ENCODE data around the gene DNPEP.

The DNPEP gene

GRCh38 chr2:219419331-219420197 is 31.9 kb upstream of the DNPEP start:
- TF ChIP-seq, protein P1, sequence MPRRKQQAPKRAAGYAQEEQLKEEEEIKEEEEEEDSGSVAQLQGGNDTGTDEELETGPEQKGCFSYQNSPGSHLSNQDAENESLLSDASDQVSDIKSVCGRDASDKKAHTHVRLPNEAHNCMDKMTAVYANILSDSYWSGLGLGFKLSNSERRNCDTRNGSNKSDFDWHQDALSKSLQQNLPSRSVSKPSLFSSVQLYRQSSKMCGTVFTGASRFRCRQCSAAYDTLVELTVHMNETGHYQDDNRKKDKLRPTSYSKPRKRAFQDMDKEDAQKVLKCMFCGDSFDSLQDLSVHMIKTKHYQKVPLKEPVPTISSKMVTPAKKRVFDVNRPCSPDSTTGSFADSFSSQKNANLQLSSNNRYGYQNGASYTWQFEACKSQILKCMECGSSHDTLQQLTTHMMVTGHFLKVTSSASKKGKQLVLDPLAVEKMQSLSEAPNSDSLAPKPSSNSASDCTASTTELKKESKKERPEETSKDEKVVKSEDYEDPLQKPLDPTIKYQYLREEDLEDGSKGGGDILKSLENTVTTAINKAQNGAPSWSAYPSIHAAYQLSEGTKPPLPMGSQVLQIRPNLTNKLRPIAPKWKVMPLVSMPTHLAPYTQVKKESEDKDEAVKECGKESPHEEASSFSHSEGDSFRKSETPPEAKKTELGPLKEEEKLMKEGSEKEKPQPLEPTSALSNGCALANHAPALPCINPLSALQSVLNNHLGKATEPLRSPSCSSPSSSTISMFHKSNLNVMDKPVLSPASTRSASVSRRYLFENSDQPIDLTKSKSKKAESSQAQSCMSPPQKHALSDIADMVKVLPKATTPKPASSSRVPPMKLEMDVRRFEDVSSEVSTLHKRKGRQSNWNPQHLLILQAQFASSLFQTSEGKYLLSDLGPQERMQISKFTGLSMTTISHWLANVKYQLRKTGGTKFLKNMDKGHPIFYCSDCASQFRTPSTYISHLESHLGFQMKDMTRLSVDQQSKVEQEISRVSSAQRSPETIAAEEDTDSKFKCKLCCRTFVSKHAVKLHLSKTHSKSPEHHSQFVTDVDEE (CRISPR knock-in tag; IDR thresholded peaks at IDR 0.05), result no peak
- TF ChIP-seq TCF4 (CRISPR knock-in tag; IDR thresholded peaks at IDR 0.05; ENCODE audit: borderline replicate concordance), result no peak
- no peak for TF ChIP-seq ZNF565 (CRISPR knock-in tag; conservative IDR thresholded peaks at IDR 0.05; ENCODE audit: low read depth)
- TF ChIP-seq POU6F1 (CRISPR knock-in tag; IDR thresholded peaks at IDR 0.05; ENCODE audit: borderline replicate concordance, low read depth), result no peak
- TF ChIP-seq CSDC2 (CRISPR knock-in tag; IDR thresholded peaks at IDR 0.05), result no peak
- no peak for TF ChIP-seq TOX (CRISPR knock-in tag; IDR thresholded peaks at IDR 0.05; ENCODE audit: borderline replicate concordance)
- no peak for TF ChIP-seq ZFP30 (CRISPR knock-in tag; IDR thresholded peaks at IDR 0.05)
- no peak for TF ChIP-seq RARB (CRISPR knock-in tag; IDR thresholded peaks at IDR 0.05)
- no peak for TF ChIP-seq PPARA (CRISPR knock-in tag; IDR thresholded peaks at IDR 0.05; ENCODE audit: borderline replicate concordance)
- no peak for TF ChIP-seq ZNF8 (CRISPR knock-in tag; IDR thresholded peaks at IDR 0.05)
- TF ChIP-seq SNAI2 (CRISPR knock-in tag; IDR thresholded peaks at IDR 0.05), result no peak
- TF ChIP-seq, protein P2, sequence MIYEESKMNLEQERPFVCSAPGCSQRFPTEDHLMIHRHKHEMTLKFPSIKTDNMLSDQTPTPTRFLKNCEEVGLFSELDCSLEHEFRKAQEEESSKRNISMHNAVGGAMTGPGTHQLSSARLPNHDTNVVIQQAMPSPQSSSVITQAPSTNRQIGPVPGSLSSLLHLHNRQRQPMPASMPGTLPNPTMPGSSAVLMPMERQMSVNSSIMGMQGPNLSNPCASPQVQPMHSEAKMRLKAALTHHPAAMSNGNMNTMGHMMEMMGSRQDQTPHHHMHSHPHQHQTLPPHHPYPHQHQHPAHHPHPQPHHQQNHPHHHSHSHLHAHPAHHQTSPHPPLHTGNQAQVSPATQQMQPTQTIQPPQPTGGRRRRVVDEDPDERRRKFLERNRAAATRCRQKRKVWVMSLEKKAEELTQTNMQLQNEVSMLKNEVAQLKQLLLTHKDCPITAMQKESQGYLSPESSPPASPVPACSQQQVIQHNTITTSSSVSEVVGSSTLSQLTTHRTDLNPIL (CRISPR knock-in tag; IDR thresholded peaks at IDR 0.05; ENCODE audit: low read depth), result no peak
- TF ChIP-seq ZFP3 (CRISPR knock-in tag; IDR thresholded peaks at IDR 0.05), result no peak
- no peak for TF ChIP-seq ISL1 (CRISPR knock-in tag; IDR thresholded peaks at IDR 0.05)
- TF ChIP-seq, protein P3, sequence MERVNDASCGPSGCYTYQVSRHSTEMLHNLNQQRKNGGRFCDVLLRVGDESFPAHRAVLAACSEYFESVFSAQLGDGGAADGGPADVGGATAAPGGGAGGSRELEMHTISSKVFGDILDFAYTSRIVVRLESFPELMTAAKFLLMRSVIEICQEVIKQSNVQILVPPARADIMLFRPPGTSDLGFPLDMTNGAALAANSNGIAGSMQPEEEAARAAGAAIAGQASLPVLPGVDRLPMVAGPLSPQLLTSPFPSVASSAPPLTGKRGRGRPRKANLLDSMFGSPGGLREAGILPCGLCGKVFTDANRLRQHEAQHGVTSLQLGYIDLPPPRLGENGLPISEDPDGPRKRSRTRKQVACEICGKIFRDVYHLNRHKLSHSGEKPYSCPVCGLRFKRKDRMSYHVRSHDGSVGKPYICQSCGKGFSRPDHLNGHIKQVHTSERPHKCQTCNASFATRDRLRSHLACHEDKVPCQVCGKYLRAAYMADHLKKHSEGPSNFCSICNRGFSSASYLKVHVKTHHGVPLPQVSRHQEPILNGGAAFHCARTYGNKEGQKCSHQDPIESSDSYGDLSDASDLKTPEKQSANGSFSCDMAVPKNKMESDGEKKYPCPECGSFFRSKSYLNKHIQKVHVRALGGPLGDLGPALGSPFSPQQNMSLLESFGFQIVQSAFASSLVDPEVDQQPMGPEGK (CRISPR knock-in tag; IDR thresholded peaks at IDR 0.05; ENCODE audit: borderline replicate concordance), result no peak
- TF ChIP-seq ZC3H10 (CRISPR knock-in tag; IDR thresholded peaks at IDR 0.05), result no peak
- TF ChIP-seq, protein P4, sequence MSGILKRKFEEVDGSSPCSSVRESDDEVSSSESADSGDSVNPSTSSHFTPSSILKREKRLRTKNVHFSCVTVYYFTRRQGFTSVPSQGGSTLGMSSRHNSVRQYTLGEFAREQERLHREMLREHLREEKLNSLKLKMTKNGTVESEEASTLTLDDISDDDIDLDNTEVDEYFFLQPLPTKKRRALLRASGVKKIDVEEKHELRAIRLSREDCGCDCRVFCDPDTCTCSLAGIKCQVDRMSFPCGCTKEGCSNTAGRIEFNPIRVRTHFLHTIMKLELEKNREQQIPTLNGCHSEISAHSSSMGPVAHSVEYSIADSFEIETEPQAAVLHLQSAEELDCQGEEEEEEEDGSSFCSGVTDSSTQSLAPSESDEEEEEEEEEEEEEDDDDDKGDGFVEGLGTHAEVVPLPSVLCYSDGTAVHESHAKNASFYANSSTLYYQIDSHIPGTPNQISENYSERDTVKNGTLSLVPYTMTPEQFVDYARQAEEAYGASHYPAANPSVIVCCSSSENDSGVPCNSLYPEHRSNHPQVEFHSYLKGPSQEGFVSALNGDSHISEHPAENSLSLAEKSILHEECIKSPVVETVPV (CRISPR knock-in tag; IDR thresholded peaks at IDR 0.05), result no peak
- no peak for TF ChIP-seq OSR1 (CRISPR knock-in tag; IDR thresholded peaks at IDR 0.05)
- TF ChIP-seq GLIS3 (CRISPR knock-in tag; IDR thresholded peaks at IDR 0.05), result no peak
- no peak for ATAC-seq

DNA sequence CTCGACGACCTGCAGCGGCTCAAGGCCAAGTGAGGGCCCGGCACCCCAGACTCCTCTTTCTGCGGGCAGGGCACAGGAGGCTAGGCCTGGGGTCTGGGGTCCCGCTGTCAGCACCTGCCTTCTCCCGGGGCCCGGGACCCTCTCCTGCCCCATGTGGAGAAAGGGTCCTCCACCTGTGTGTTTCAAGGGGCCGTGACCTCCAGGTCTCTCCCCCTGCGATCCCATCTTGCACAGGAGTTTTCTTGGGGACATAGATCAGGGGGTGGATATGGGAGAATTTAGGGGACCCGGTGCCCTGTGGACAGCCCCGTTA is 31.3 kb upstream of the DNPEP start:
- no peak for ATAC-seq
- TF ChIP-seq, protein P3 (CRISPR knock-in tag; IDR thresholded peaks at IDR 0.05; ENCODE audit: borderline replicate concordance), result no peak
- TF ChIP-seq ISL1 (CRISPR knock-in tag; IDR thresholded peaks at IDR 0.05), result no peak
- no peak for TF ChIP-seq GLIS3 (CRISPR knock-in tag; IDR thresholded peaks at IDR 0.05)
- TF ChIP-seq RARB (CRISPR knock-in tag; IDR thresholded peaks at IDR 0.05), result no peak
- TF ChIP-seq, protein P1 (CRISPR knock-in tag; IDR thresholded peaks at IDR 0.05), result no peak
- TF ChIP-seq TCF4 (CRISPR knock-in tag; IDR thresholded peaks at IDR 0.05; ENCODE audit: borderline replicate concordance), result no peak
- TF ChIP-seq POU6F1 (CRISPR knock-in tag; IDR thresholded peaks at IDR 0.05; ENCODE audit: borderline replicate concordance, low read depth), result no peak
- TF ChIP-seq ZNF8 (CRISPR knock-in tag; IDR thresholded peaks at IDR 0.05), result no peak
- no peak for TF ChIP-seq ARNTL (CRISPR knock-in tag; IDR thresholded peaks at IDR 0.05; ENCODE audit: borderline replicate concordance, low read depth)
- no peak for TF ChIP-seq PPARA (CRISPR knock-in tag; IDR thresholded peaks at IDR 0.05; ENCODE audit: borderline replicate concordance)
- TF ChIP-seq ZNF565 (CRISPR knock-in tag; conservative IDR thresholded peaks at IDR 0.05; ENCODE audit: low read depth), result no peak

Data from SK-N-SH treated with all-trans-retinoic acid at 6 μM for 48 hours (cell line).